ENCODE data around the gene LAMA4.

Gene LAMA4

GRCh38 chr6:112210852-112211251, 43.5 kb downstream of the LAMA4 start:
- H3K4me3 ChIP-seq (ENCODE audit: insufficient read depth, low read length, poor library complexity, severe bottlenecking): no peak overlapping the region
- H3K27me3 ChIP-seq (ENCODE audit: low read length): no peaks in the 10 kb centered on the region
- no peaks in the 10 kb centered on the region for H3K79me2 ChIP-seq (ENCODE audit: insufficient read depth, low read length)
- no peaks in the 10 kb centered on the region for H4K20me1 ChIP-seq (ENCODE audit: low read depth, low read length)
- no peaks in the 10 kb centered on the region for H3F3A ChIP-seq (ENCODE audit: insufficient read depth)
- H3K4me2 ChIP-seq (ENCODE audit: low read depth, low read length, poor library complexity, severe bottlenecking): no peak overlapping the region
- no peak overlapping the region for H3K9ac ChIP-seq (ENCODE audit: low read length)
- H3K36me3 ChIP-seq (ENCODE audit: low read length): no peaks in the 10 kb centered on the region
- H3K9me3 ChIP-seq (ENCODE audit: insufficient read depth, low read length): no peaks in the 10 kb centered on the region
- no peaks in the 10 kb centered on the region for H3K9me2 ChIP-seq (replicated peaks; ENCODE audit: insufficient read depth, low read length)
- H2AFZ ChIP-seq (ENCODE audit: low read depth, low read length, severe bottlenecking): no peak overlapping the region
- TF ChIP-seq EZH2phosphoT487 (conservative IDR thresholded peaks at IDR 0.05; ENCODE audit: low read length) (no peak), CTCF (IDR thresholded peaks at IDR 0.05; ENCODE audit: insufficient read depth, low read length, poor library complexity, severe bottlenecking) (no peak)
- H3K27ac ChIP-seq (ENCODE audit: low read depth, low read length): no peak overlapping the region

DNA sequence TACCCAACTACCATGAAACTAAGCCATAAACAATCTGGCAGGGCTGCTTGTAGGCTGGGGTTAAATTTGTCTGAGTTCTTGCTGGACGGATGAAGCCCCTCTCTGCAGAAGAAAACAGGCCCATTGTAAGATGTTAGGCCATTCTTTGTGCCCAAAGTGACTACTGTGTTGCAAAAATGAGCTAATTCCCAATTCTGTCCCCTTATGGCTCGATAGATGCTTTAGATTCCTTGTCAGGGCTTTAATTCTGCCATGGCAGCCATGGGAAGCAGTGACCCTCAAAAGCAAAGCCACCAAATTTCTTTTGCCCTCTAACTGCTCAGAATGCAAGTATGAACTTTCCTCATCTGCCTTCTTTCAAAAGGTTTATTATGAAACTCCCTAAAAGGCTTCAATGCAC, 45.2 kb downstream of the LAMA4 start:
- Histone ChIP-seq H3F3A (ENCODE audit: insufficient read depth) (no peaks in the 10 kb centered on the region), H3K27ac (ENCODE audit: low read depth, low read length) (no peak overlapping the region), H3K4me2 (ENCODE audit: low read depth, low read length, poor library complexity, severe bottlenecking) (no peak overlapping the region), H3K4me3 (ENCODE audit: insufficient read depth, low read length, poor library complexity, severe bottlenecking) (no peak overlapping the region), H3K9me3 (ENCODE audit: insufficient read depth, low read length) (no peaks in the 10 kb centered on the region), H3K79me2 (ENCODE audit: insufficient read depth, low read length) (no peaks in the 10 kb centered on the region), H3K36me3 (ENCODE audit: low read length) (no peaks in the 10 kb centered on the region), H3K9me2 (replicated peaks; ENCODE audit: insufficient read depth, low read length) (no peaks in the 10 kb centered on the region), H4K20me1 (ENCODE audit: low read depth, low read length) (no peaks in the 10 kb centered on the region), H3K9ac (ENCODE audit: low read length) (no peak overlapping the region), H2AFZ (ENCODE audit: low read depth, low read length, severe bottlenecking) (no peak overlapping the region), H3K27me3 (ENCODE audit: low read length) (no peaks in the 10 kb centered on the region)
- no peak for TF ChIP-seq EZH2phosphoT487 (conservative IDR thresholded peaks at IDR 0.05; ENCODE audit: low read length)
- TF ChIP-seq CTCF (IDR thresholded peaks at IDR 0.05; ENCODE audit: insufficient read depth, low read length, poor library complexity, severe bottlenecking): no peak

DNA sequence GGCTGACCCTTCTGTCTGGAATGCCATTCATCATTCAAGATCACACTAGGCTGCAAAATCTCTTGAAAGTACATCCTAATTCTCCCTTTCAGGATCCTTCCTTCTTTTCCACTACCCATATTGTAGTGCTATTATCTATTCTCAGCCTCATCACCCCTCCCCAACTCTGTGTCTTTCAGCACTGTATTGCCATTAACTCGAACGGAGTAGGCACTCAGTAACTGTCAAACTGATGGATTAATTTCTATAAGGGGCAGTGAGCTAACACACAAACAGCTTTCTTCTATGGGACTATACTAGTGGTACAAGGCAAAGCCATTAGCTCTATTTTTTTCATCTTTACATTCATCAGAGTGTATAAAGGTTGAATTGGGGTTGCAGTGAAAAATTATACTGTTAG, 46.6 kb downstream of the LAMA4 start:
- H3K9ac ChIP-seq (ENCODE audit: low read length): no peak overlapping the region
- no peak overlapping the region for H3K27ac ChIP-seq (ENCODE audit: low read depth, low read length)
- H3K9me2 ChIP-seq (replicated peaks; ENCODE audit: insufficient read depth, low read length): no peaks in the 10 kb centered on the region
- H3F3A ChIP-seq (ENCODE audit: insufficient read depth): no peaks in the 10 kb centered on the region
- no peak overlapping the region for H3K4me2 ChIP-seq (ENCODE audit: low read depth, low read length, poor library complexity, severe bottlenecking)
- H3K36me3 ChIP-seq (ENCODE audit: low read length): no peaks in the 10 kb centered on the region
- no peaks in the 10 kb centered on the region for H3K79me2 ChIP-seq (ENCODE audit: insufficient read depth, low read length)
- TF ChIP-seq CTCF (IDR thresholded peaks at IDR 0.05; ENCODE audit: insufficient read depth, low read length, poor library complexity, severe bottlenecking): no peak
- no peak for TF ChIP-seq EZH2phosphoT487 (conservative IDR thresholded peaks at IDR 0.05; ENCODE audit: low read length)
- H3K4me3 ChIP-seq (ENCODE audit: insufficient read depth, low read length, poor library complexity, severe bottlenecking): no peak overlapping the region
- no peaks in the 10 kb centered on the region for H4K20me1 ChIP-seq (ENCODE audit: low read depth, low read length)
- H3K27me3 ChIP-seq (ENCODE audit: low read length): no peaks in the 10 kb centered on the region
- no peaks in the 10 kb centered on the region for H3K9me3 ChIP-seq (ENCODE audit: insufficient read depth, low read length)
- no peak overlapping the region for H2AFZ ChIP-seq (ENCODE audit: low read depth, low read length, severe bottlenecking)

GRCh38 chr6:112207131-112207530, 47.2 kb downstream of the LAMA4 start:
- no peaks in the 10 kb centered on the region for H3K9me2 ChIP-seq (replicated peaks; ENCODE audit: insufficient read depth, low read length)
- no peaks in the 10 kb centered on the region for H3K27me3 ChIP-seq (ENCODE audit: low read length)
- no peak overlapping the region for H3K9ac ChIP-seq (ENCODE audit: low read length)
- H3K4me2 ChIP-seq (ENCODE audit: low read depth, low read length, poor library complexity, severe bottlenecking): no peak overlapping the region
- H2AFZ ChIP-seq (ENCODE audit: low read depth, low read length, severe bottlenecking): no peak overlapping the region
- H3K4me3 ChIP-seq (ENCODE audit: insufficient read depth, low read length, poor library complexity, severe bottlenecking): no peak overlapping the region
- H3K36me3 ChIP-seq (ENCODE audit: low read length): no peaks in the 10 kb centered on the region
- H3K9me3 ChIP-seq (ENCODE audit: insufficient read depth, low read length): no peaks in the 10 kb centered on the region
- H3F3A ChIP-seq (ENCODE audit: insufficient read depth): no peaks in the 10 kb centered on the region
- no peaks in the 10 kb centered on the region for H3K79me2 ChIP-seq (ENCODE audit: insufficient read depth, low read length)
- TF ChIP-seq CTCF (IDR thresholded peaks at IDR 0.05; ENCODE audit: insufficient read depth, low read length, poor library complexity, severe bottlenecking): no peak
- no peak for TF ChIP-seq EZH2phosphoT487 (conservative IDR thresholded peaks at IDR 0.05; ENCODE audit: low read length)
- no peak overlapping the region for H3K27ac ChIP-seq (ENCODE audit: low read depth, low read length)
- no peaks in the 10 kb centered on the region for H4K20me1 ChIP-seq (ENCODE audit: low read depth, low read length)
